ENCODE measurements around the gene DPYD.

Gene DPYD

GRCh38 chr1:97508653-97509218 is 412.1 kb downstream of the DPYD start:
- DNase-seq, result no peak

GRCh38 chr1:97507863-97508262 is 413.0 kb downstream of the DPYD start:
- no peak for DNase-seq

GRCh38 chr1:97506368-97506767 is 414.5 kb downstream of the DPYD start:
- no peak for DNase-seq

GRCh38 chr1:97505816-97506215 is 415.0 kb downstream of the DPYD start:
- no peak for DNase-seq

GRCh38 chr1:97505289-97505688 is 415.5 kb downstream of the DPYD start:
- DNase-seq, result no peak

GRCh38 chr1:97502360-97502759 is 418.5 kb downstream of the DPYD start:
- DNase-seq, result no peak

GRCh38 chr1:97501628-97502027 is 419.2 kb downstream of the DPYD start:
- DNase-seq, result no peak

GRCh38 chr1:97500760-97501159 is 420.1 kb downstream of the DPYD start:
- DNase-seq, result no peak

GRCh38 chr1:97499667-97500066 is 421.2 kb downstream of the DPYD start:
- DNase-seq, result no peak

GRCh38 chr1:97489834-97490233 is 431.0 kb downstream of the DPYD start:
- DNase-seq, result no peak

GRCh38 chr1:97488530-97488929 is 432.3 kb downstream of the DPYD start:
- DNase-seq, result no peak

- no peak for DNase-seq
These were observed 438.8 kb downstream of the DPYD start for GRCh38 chr1:97482022-97482421.

- no peak for DNase-seq
These were observed 453.4 kb downstream of the DPYD start for GRCh38 chr1:97467445-97467844.

GRCh38 chr1:97464305-97464704 is 456.5 kb downstream of the DPYD start:
- DNase-seq, result no peak

- no peak for DNase-seq
These were observed 459.1 kb downstream of the DPYD start for GRCh38 chr1:97461782-97462181.

GRCh38 chr1:97457446-97458089 is 463.3 kb downstream of the DPYD start:
- DNase-seq, result no peak

GRCh38 chr1:97451944-97452343 is 468.9 kb downstream of the DPYD start:
- no peak for DNase-seq

- no peak for DNase-seq
These were observed 469.6 kb downstream of the DPYD start for GRCh38 chr1:97451046-97451826.

- DNase-seq, result no peak
These were observed 478.9 kb downstream of the DPYD start for GRCh38 chr1:97441966-97442365.

- no peak for DNase-seq
These were observed 487.0 kb downstream of the DPYD start for GRCh38 chr1:97433824-97434177.

GRCh38 chr1:97433094-97433823 is 487.6 kb downstream of the DPYD start:
- no peak for DNase-seq

- DNase-seq, result no peak
These were observed 493.5 kb downstream of the DPYD start for GRCh38 chr1:97427371-97427770.

GRCh38 chr1:97424209-97424608 is 496.6 kb downstream of the DPYD start:
- DNase-seq, result no peak

- DNase-seq, result no peak
These were observed 497.4 kb downstream of the DPYD start for GRCh38 chr1:97423403-97423802.

All from activated gamma-delta T cell (primary cell).